Left ventricle myocardium inferior (tissue), 1 donor: Measurements from ENCODE around the gene CERK. TPM values are rescaled to one million over a fixed set of nuclear protein-coding genes. Genes with fewer than 3 reads are reported as not detected.
"Not testable (repeated sequence)": the region's sequence is repeated elsewhere in the genome, so short reads cannot be mapped to it uniquely, and the experiment has no call there.

Experiments used
- DNase-seq: peaks from one replicate; pipeline ENCODE4 v3.0.0-alpha.2; 2020
- H3K27ac ChIP-seq: fragments of 200-600 bp; replicated peaks from 2 replicates; pipeline ENCODE4 v1.8.0; 2021
- H3K27me3 ChIP-seq: fragments of 200-600 bp; 2 replicates; pipeline ENCODE4 v1.8.0; 2021; ENCODE audit warnings: low read depth
- H3K36me3 ChIP-seq: fragments of 200-600 bp; 2 replicates; pipeline ENCODE4 v1.8.0; 2021
- H3K4me1 ChIP-seq: fragments of 200-600 bp; 2 replicates; pipeline ENCODE4 v1.8.0; 2021
- H3K4me3 ChIP-seq: fragments of 200-600 bp; 2 replicates; pipeline ENCODE4 v1.8.0; 2021; ENCODE audit warnings: mild to moderate bottlenecking, moderate library complexity
- H3K9me3 ChIP-seq: fragments of 200-600 bp; replicated peaks from 2 replicates; pipeline ENCODE4 v1.8.0; 2021
- CTCF ChIP-seq: fragments of 200-600 bp; IDR thresholded peaks from 2 replicates; pipeline ENCODE4 v1.8.0; 2021; ENCODE audit warnings: antibody characterized with exemption, mild to moderate bottlenecking, borderline replicate concordance
- intact Hi-C: fragments of 100-400 bp; cut with micrococcal nuclease; formaldehyde crosslinking; loops from one replicate; pipeline ENCODE4 v1.11.0; 2022
- total RNA-seq: library from RNA; stranded (reverse); fragmentation: NEBNext Ultra II Directional; extraction: Animal tissue kit (Norgen Biotek cat#: 25700); gene quantifications from one replicate; pipeline ENCODE4 v1.2.1, GENCODE V29; 2021
- donor health status: DM: no; HTN: yes; CAD: no; lungs with severe emphysema.

Gene CERK
- total RNA-seq, 1 donor from 2014 or later, result 76.9 TPM

- DNase-seq, result no peak
- peaks cover 96% of the 10 kb centered on the region for H3K4me1 ChIP-seq
- TF ChIP-seq CTCF, result no peak
These were observed 1.3 kb downstream of the CERK start for GRCh38 chr22:46736705-46737104.

DNA sequence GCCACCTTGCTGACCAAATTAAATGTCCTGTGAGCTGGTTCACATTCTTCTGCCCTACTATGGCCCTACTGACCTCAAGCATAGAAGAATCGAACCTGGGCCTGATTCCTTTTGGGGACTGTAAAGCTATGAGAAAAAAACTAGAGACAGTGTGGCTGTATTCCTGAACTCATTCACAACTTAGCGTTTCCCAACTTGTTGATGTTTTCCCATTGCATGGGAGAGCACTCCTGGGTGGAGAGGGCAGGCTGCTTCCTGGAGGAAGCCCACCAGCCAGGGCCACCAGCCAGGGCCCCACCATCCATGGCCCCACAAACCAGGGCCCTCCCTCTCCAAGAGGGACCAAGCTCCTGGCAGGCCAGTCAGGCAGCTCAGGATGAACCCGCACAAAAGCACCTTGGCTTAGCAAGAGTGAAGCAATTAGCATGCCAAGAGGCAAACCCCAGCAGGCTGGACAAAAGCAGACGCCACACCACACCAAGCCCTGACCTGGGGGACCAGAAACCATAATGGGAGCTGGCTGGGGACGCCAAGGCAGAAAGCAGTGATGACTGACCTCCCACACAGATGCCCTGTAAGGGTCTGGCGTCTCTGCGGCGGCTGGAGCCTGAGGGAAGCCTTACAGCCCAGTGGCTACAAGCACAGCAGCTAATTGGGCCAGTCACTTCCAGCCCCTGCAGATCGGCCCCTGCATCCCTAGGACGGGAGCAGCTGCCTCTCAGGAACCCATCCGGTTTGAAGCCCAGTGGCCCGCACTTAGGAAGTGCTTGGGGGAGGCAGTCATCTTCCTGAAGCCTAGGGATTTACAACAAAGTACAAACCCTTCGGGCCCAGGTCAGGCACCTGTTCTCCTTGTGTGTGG, 2.1 kb downstream of the CERK start:
- no peak for TF ChIP-seq CTCF
- no peaks in the 10 kb centered on the region for H3K27me3 ChIP-seq
- H3K4me1 ChIP-seq, result peaks cover 96% of the 10 kb centered on the region
- H3K27ac ChIP-seq, result peak overlapping the region; percentile 98
- intact Hi-C loops, result no loop called here
- H3K9me3 ChIP-seq, result no peaks in the 10 kb centered on the region
- peak overlapping the region; percentile 96 for H3K4me3 ChIP-seq
- H3K36me3 ChIP-seq, result no peaks in the 10 kb centered on the region
- no peak for DNase-seq

More at GRCh38 chr22:46736705-46737104, 1.3 kb downstream of the CERK start:
- H3K9me3 ChIP-seq, result no peaks in the 10 kb centered on the region
- H3K36me3 ChIP-seq, result no peaks in the 10 kb centered on the region
- H3K27me3 ChIP-seq, result no peaks in the 10 kb centered on the region
- intact Hi-C loops, result no loop called here
- peak overlapping the region; percentile 96 for H3K4me3 ChIP-seq
- H3K27ac ChIP-seq, result peak overlapping the region; percentile 98

GRCh38 chr22:46734830-46735453, 3.1 kb downstream of the CERK start:
- Histone ChIP-seq H3K4me1 (peaks cover 96% of the 10 kb centered on the region), H3K9me3 (no peaks in the 10 kb centered on the region), H3K27ac (peak overlapping the region; percentile 98), H3K36me3 (no peaks in the 10 kb centered on the region), H3K27me3 (no peaks in the 10 kb centered on the region), H3K4me3 (peak overlapping the region; percentile 96)
- no peak for TF ChIP-seq CTCF
- no peak for DNase-seq
- intact Hi-C loops, result no loop called here

GRCh38 chr22:46734213-46734722, 3.8 kb downstream of the CERK start:
- DNase-seq, H3K9me3 ChIP-seq, H3K36me3 ChIP-seq, H3K27me3 ChIP-seq, intact Hi-C loops: not testable (repeated sequence)
- peaks cover 96% of the 10 kb centered on the region for H3K4me1 ChIP-seq
- peak overlapping the region; percentile 5 for H3K4me3 ChIP-seq
- H3K27ac ChIP-seq, result peak overlapping the region; percentile 98

- no peak for TF ChIP-seq CTCF
- intact Hi-C loops, result no loop called here
- Histone ChIP-seq H3K4me3 (no peak overlapping the region), H3K4me1 (peaks cover 100% of the 10 kb centered on the region), H3K36me3 (no peaks in the 10 kb centered on the region), H3K27me3 (no peaks in the 10 kb centered on the region), H3K27ac (peak overlapping the region; percentile 98), H3K9me3 (no peaks in the 10 kb centered on the region)
- DNase-seq, result no peak
These were observed 5.5 kb downstream of the CERK start for GRCh38 chr22:46732513-46732912.

DNA sequence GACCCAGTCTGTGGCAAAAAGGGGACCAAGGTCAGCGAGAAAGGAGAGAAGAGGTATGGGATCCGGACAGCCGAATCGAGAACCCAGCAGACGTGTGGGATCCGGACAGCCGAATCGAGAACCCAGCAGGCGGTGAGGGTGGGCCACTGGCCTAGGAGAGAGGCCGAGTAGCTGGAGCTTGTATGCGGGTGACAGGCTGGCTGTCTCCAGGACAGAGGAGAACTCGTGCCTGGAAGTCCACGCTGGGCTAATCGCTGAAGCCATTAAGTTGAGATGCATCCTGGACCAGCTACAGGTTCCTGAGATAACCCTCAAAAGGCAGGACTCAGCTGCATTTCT, 6.0 kb downstream of the CERK start:
- no peak for TF ChIP-seq CTCF
- Histone ChIP-seq H3K27ac (peak overlapping the region; percentile 98), H3K4me3 (peak overlapping the region; percentile 12), H3K9me3 (no peaks in the 10 kb centered on the region), H3K27me3 (no peaks in the 10 kb centered on the region), H3K4me1 (peaks cover 100% of the 10 kb centered on the region), H3K36me3 (no peaks in the 10 kb centered on the region)
- intact Hi-C loops, result no loop called here
- no peak for DNase-seq
